Endodermal cell (in vitro differentiated cells): ENCODE results near the gene SNX9. TPM values are rescaled to one million over a fixed set of nuclear protein-coding genes. Genes with fewer than 3 reads are reported as not detected.

Experiments used
- DNase-seq: peaks from one replicate; pipeline ENCODE4 v3.0.0-alpha.2; 2017
- H3K27ac ChIP-seq: 2 replicates; pipeline ENCODE4 v1.5.1; 2013; ENCODE audit warnings: mild to moderate bottlenecking, low read depth, low read length, moderate library complexity
- H3K27me3 ChIP-seq: 2 replicates; pipeline ENCODE4 v1.6.1; 2013; ENCODE audit warnings: mild to moderate bottlenecking, low read length, moderate library complexity; ENCODE audit not compliant: insufficient read depth, control insufficient read depth, poor library complexity, severe bottlenecking
- H3K36me3 ChIP-seq: 2 replicates; pipeline ENCODE4 v1.7.0; 2013; ENCODE audit warnings: mild to moderate bottlenecking, low read length, moderate library complexity; ENCODE audit not compliant: control insufficient read depth, insufficient read depth
- H3K4me1 ChIP-seq: one replicate; pipeline ENCODE4 v1.7.0; 2013; ENCODE audit warnings: low read length; ENCODE audit not compliant: control insufficient read depth, insufficient read depth
- H3K4me3 ChIP-seq: 2 replicates; pipeline ENCODE4 v1.5.1; 2013; ENCODE audit warnings: mild to moderate bottlenecking, low read length, moderate library complexity
- H3K9ac ChIP-seq: 2 replicates; pipeline ENCODE4 v1.6.1; 2013; ENCODE audit warnings: mild to moderate bottlenecking, low read length, moderate library complexity; ENCODE audit not compliant: poor library complexity, severe bottlenecking; ENCODE audit errors: extremely low read depth
- H3K9me3 ChIP-seq: 2 replicates; pipeline ENCODE4 v1.6.1; 2013; ENCODE audit warnings: mild to moderate bottlenecking, low read length, moderate library complexity; ENCODE audit not compliant: control insufficient read depth
- H3K27ac Mint-ChIP-seq: 2 replicates; pipeline ENCODE4 v1.8.0; 2020; ENCODE audit warnings: mixed read lengths
- H3K27me3 Mint-ChIP-seq: 2 replicates; pipeline ENCODE4 v1.8.0; 2021; ENCODE audit warnings: mild to moderate bottlenecking, mixed read lengths; ENCODE audit not compliant: insufficient read depth
- H3K36me3 Mint-ChIP-seq: 2 replicates; pipeline ENCODE4 v1.8.0; 2020; ENCODE audit warnings: low read depth, mixed read lengths
- H3K4me1 Mint-ChIP-seq: 2 replicates; pipeline ENCODE4 v1.8.0; 2020; ENCODE audit warnings: mixed read lengths
- H3K4me3 Mint-ChIP-seq: 2 replicates; pipeline ENCODE4 v1.8.0; 2020; ENCODE audit warnings: mild to moderate bottlenecking, moderate library complexity, mixed read lengths
- H3K9me3 Mint-ChIP-seq: 2 replicates; pipeline ENCODE4 v1.8.0; 2020; ENCODE audit warnings: mild to moderate bottlenecking, mixed read lengths
- CTCF ChIP-seq: fragments of 200-600 bp; sonication (generic); conservative IDR thresholded peaks from 2 replicates; pipeline ENCODE4 v1.5.0; 2021; ENCODE audit warnings: antibody characterized with exemption, mild to moderate bottlenecking
- WGBS, 2 experiments: methylation state at CpG; one replicate each; pipeline versions ENCODE4 v1.1.5 to v1.1.7; 2013; ENCODE audit warnings: missing lambda C conversion rate in 2 of 2, mixed read lengths in 1 of 2; ENCODE audit not compliant: insufficient coverage in 1 of 2, insufficient read length in 1 of 2; 5-methylcytosine and 5-hydroxymethylcytosine counted together
- total RNA-seq, 2 donors: library from RNA; stranded (reverse); fragmentation: NEBNext Ultra II Directional in 1 of 2; extraction: Animal tissue kit (Norgen Biotek cat#: 25700) in 1 of 2; gene quantifications; 2 replicates in 1 of 2; 3 replicates in 1 of 2; pipeline ENCODE4 v1.2.1, GENCODE V29; 2021

The SNX9 gene
- total RNA-seq, 2 donors from 2014 or later = 30.6 to 33.0 TPM

GRCh38 chr6:157861814-157862213, 38.8 kb downstream of the SNX9 start:
- H3K9me3 ChIP-seq = no peaks in the 10 kb centered on the region
- H3K36me3 ChIP-seq = no peaks in the 10 kb centered on the region
- 96 to 100% methylated on average over 1 to 2 of the region's 3 CpGs for whole genome bisulfite sequencing, 2 experiments
- Mint-ChIP-seq H3K27ac (no peak overlapping the region), H3K4me3 (no peak overlapping the region), H3K36me3 (peaks cover 17% of the 10 kb centered on the region), H3K27me3 (no peaks in the 10 kb centered on the region), H3K4me1 (peaks cover 38% of the 10 kb centered on the region), H3K9me3 (no peaks in the 10 kb centered on the region)
- H3K4me1 ChIP-seq = no peaks in the 10 kb centered on the region
- no peak for DNase-seq
- TF ChIP-seq CTCF = no peak
- H3K4me3 ChIP-seq = no peak overlapping the region
- H3K27me3 ChIP-seq = no peaks in the 10 kb centered on the region
- no peak overlapping the region for H3K27ac ChIP-seq
- H3K9ac ChIP-seq = no peak overlapping the region

GRCh38 chr6:157862706-157863105, 39.7 kb downstream of the SNX9 start:
- H3K36me3 Mint-ChIP-seq = peaks cover 17% of the 10 kb centered on the region
- WGBS, 2 experiments = 81% methylated on average over 1 of the region's 1 CpG; no CpG with 5 or more reads in 1 of the 2 experiments

GRCh38 chr6:157864185-157864761, 41.2 kb downstream of the SNX9 start:
- Histone ChIP-seq H3K4me1 (no peaks in the 10 kb centered on the region), H3K36me3 (peaks cover 7% of the 10 kb centered on the region), H3K4me3 (no peak overlapping the region), H3K27me3 (no peaks in the 10 kb centered on the region), H3K9ac (no peak overlapping the region), H3K27ac (no peak overlapping the region), H3K9me3 (no peaks in the 10 kb centered on the region)
- no peaks in the 10 kb centered on the region for H3K9me3 Mint-ChIP-seq
- no peak for TF ChIP-seq CTCF
- H3K27ac Mint-ChIP-seq = no peak overlapping the region
- 92 to 97% methylated on average over 8 to 11 of the region's 11 CpGs for WGBS, 2 experiments
- peaks cover 12% of the 10 kb centered on the region for H3K36me3 Mint-ChIP-seq
- no peak for DNase-seq
- peaks cover 33% of the 10 kb centered on the region for H3K4me1 Mint-ChIP-seq
- H3K27me3 Mint-ChIP-seq = no peaks in the 10 kb centered on the region
- H3K4me3 Mint-ChIP-seq = no peak overlapping the region

More at GRCh38 chr6:157862706-157863105, 39.7 kb downstream of the SNX9 start:
- Histone ChIP-seq H3K4me3 (no peak overlapping the region), H3K4me1 (no peaks in the 10 kb centered on the region), H3K27me3 (no peaks in the 10 kb centered on the region), H3K27ac (no peak overlapping the region), H3K9me3 (no peaks in the 10 kb centered on the region), H3K9ac (no peak overlapping the region), H3K36me3 (no peaks in the 10 kb centered on the region)
- no peak overlapping the region for H3K4me3 Mint-ChIP-seq
- no peaks in the 10 kb centered on the region for H3K27me3 Mint-ChIP-seq
- H3K9me3 Mint-ChIP-seq = no peaks in the 10 kb centered on the region
- DNase-seq = no peak
- H3K4me1 Mint-ChIP-seq = peaks cover 38% of the 10 kb centered on the region
- TF ChIP-seq CTCF = no peak
- no peak overlapping the region for H3K27ac Mint-ChIP-seq
